RPMI8226 (cell line): ENCODE results near the gene RAB31.
"Not testable (repeated sequence)": the region's sequence is repeated elsewhere in the genome, so short reads cannot be mapped to it uniquely, and the experiment has no call there.

Experiments used
- DNase-seq: peaks from one replicate; pipeline ENCODE4 v3.0.0-alpha.2; 2015

Gene RAB31

GRCh38 chr18:9898792-9899549, 190.9 kb downstream of the RAB31 start:
- DNase-seq: no peak

DNA sequence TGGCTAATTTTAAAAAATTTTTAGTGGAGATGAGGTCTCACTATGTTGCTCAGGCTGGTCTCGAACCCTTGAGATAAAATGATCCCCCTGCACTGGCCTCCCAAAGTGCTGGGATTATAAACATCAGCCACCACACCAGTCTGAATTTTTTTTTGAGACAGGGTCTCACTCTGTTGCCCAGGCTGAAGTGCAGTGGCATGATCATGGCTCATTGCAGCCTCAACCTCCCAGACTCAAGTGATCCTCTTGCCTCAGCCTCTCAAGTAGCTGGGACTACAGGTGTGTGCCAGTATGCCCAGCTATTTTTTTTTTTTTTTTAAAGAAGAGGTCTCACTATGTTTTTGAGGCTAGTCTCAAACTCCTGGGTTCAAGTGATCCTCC, 191.4 kb downstream of the RAB31 start:
- not testable (repeated sequence) for DNase-seq

- DNase-seq: no peak
Measured at GRCh38 chr18:9900699-9901098, 192.6 kb downstream of the RAB31 start.

GRCh38 chr18:9901377-9901776, 193.3 kb downstream of the RAB31 start:
- no peak for DNase-seq

DNA sequence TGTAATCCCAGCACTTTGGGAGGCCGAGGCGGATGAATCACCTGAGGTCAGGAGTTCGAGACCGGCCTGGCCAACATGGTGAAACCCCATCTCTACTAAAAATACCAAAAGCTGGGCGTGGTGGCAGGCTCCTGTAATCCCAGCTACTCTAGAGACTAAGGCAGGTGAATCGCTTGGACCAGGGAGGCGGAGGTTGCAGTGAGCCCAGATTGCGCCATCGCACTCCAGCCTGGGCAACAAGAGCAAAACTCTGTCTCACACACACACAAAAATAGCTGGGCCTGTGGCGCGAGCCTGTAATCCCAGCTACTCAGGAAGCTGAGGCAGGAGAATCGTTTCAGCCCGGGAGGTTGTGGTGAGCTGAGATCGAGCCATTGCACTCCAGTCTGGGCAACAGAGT, 194.2 kb downstream of the RAB31 start:
- not testable (repeated sequence) for DNase-seq

DNA sequence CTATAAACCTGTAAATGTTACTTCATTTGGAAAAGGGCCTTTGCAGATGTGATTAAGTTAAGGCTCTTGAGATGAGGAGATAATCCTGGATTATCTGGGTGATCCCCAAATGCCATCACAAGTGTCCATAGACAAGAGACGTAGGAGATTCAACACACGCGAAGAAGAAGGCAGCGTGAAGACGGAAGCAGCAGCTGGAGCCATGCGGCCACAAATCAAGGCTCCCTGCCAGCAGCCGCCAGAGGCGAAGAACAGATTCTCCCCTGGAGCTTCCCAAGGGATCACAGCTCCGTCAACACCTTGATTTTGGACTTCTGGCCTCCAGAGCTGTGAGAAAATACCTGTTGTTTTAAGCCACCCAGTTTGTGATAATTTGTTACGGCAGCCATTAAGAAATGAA, 194.7 kb downstream of the RAB31 start:
- DNase-seq: no peak

DNA sequence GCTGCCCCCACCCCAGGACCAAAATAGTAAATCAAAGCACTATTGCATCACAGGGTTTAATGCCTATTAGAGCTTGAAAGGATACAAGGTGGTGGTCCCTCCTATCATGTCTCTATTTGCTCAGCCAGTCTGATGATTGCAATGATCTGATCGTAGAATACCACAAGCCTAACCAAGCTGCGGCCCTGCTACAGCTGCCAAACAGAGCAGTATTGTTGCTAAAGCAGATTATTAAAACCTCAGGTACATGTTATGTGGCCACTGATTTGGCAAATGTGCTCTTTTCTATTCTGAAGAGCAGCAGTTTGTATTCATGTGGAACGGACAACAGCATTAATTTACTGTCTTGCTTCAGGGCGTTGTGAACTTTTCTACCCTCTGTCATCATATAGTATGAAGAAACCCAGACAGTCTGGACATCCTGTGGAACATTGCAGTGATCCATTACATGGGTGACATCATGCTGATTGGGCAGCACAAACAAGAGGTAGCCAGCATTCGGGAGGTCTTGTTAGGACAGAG, 197.4 kb downstream of the RAB31 start:
- no peak for DNase-seq

DNA sequence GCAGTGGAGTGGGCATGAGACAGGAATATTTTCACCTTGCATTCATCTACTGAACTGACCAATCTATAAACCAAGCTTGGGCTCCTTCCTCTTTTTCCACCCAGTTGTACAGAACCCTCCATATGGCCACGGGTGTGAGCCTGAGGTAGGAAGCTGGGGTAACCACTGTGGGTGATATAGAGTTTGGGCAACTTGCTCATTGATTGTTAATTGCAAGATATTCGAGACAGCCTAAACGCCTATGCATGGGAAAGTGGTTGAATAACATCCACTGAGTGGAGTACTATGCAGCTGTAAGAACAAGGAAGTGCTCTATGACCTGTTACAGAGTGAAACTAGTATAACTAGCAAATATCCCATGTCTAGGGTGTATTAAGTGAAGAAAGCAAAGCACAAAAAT, 198.4 kb downstream of the RAB31 start:
- DNase-seq: no peak

DNA sequence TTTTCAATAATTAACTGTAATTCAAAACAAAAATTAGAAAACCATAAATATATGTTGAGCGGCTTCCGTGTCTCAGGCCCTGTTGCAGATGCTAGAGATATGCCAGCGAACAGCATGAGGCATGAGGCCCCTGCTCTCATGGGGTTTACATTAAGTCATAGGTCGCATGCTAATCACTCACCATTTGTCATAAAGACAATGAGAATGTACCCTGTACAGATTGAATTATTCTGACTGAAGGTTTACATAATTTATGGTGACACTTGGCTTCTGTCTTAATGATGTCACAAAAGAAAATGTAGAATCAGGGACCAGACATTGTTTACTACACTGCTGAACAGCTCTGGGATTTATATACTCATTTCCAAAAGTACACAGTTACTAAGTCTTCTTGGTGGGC, 199.8 kb downstream of the RAB31 start:
- DNase-seq: no peak

- DNase-seq: no peak
Measured at GRCh38 chr18:9910071-9910470, 202.0 kb downstream of the RAB31 start.

DNA sequence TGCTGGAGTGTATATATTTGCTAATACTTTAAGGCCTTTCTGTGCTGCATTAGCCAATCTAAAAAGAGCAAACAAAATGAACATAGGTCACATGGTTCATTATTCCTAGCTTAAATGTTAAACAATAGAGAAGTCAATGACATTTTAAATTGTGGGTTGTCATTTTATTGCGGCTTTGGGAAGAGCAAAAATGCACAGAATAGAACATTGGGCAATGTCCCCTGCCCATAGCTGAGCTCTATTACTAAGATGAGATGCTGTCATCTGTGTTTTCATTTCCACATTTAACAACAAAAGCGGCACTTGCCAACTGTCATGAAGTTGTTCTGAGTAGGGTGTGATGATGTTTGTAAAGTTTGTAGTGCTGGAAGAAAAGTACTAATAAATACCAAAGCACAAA, 202.6 kb downstream of the RAB31 start:
- DNase-seq: no peak

DNA sequence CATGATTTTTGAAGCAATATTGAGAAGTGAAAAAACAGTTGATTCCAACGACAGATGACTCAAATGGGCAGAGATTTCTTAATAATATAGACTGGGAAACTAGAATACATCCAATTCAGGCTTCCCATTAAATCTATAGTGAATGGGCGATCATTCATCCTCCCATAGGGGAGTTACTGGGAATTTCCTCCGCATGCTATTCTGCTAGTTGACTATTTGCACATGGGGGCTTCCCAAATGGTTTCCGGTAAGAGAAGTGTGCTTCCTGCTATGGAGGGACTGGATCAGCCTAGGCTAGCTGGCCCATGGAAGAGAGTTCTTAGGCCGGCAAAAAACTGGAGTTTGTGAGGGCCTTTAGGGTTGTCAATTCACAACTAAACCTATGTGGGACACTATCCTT, 203.1 kb downstream of the RAB31 start:
- DNase-seq: no peak
